Posterior vena cava (tissue), 2 donors: ENCODE data around the gene ERBIN. TPM values are rescaled to one million over a fixed set of nuclear protein-coding genes. Genes with fewer than 3 reads are reported as not detected.
"Not testable (repeated sequence)": the region's sequence is repeated elsewhere in the genome, so short reads cannot be mapped to it uniquely, and the experiment has no call there.

Experiments
- DNase-seq: peaks from one replicate; pipeline ENCODE4 v3.0.0-alpha.2; 2020; ENCODE audit warnings: low spot score
- intact Hi-C, 2 donors: fragments of 100-400 bp; cut with DNase I; formaldehyde crosslinking; loops; one replicate each; pipeline versions ENCODE4 v1.14.1 to v1.14.2; 2022 to 2023
- long read RNA-seq, 2 donors: library from polyadenylated mRNA; unstranded; transcript quantifications; one replicate each; pipeline ENCODE4 v2.0.0, GENCODE V29; 2020 to 2021
- total RNA-seq, 2 donors: library from RNA; stranded (reverse); fragmentation: NEBNext Ultra II Directional; extraction: Animal tissue kit (Norgen Biotek cat#: 25700); gene quantifications; one replicate each; pipeline ENCODE4 v1.2.1, GENCODE V29; 2021
- donor health status: DM: yes; HTN: yes; CAD: no.
- donor health status: DM: yes; HTN: yes; CAD: no.

The ERBIN gene, protein sequence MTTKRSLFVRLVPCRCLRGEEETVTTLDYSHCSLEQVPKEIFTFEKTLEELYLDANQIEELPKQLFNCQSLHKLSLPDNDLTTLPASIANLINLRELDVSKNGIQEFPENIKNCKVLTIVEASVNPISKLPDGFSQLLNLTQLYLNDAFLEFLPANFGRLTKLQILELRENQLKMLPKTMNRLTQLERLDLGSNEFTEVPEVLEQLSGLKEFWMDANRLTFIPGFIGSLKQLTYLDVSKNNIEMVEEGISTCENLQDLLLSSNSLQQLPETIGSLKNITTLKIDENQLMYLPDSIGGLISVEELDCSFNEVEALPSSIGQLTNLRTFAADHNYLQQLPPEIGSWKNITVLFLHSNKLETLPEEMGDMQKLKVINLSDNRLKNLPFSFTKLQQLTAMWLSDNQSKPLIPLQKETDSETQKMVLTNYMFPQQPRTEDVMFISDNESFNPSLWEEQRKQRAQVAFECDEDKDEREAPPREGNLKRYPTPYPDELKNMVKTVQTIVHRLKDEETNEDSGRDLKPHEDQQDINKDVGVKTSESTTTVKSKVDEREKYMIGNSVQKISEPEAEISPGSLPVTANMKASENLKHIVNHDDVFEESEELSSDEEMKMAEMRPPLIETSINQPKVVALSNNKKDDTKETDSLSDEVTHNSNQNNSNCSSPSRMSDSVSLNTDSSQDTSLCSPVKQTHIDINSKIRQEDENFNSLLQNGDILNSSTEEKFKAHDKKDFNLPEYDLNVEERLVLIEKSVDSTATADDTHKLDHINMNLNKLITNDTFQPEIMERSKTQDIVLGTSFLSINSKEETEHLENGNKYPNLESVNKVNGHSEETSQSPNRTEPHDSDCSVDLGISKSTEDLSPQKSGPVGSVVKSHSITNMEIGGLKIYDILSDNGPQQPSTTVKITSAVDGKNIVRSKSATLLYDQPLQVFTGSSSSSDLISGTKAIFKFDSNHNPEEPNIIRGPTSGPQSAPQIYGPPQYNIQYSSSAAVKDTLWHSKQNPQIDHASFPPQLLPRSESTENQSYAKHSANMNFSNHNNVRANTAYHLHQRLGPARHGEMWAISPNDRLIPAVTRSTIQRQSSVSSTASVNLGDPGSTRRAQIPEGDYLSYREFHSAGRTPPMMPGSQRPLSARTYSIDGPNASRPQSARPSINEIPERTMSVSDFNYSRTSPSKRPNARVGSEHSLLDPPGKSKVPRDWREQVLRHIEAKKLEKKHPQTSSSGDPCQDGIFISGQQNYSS (N-terminal part only)
- 10 to 100 TPM; 60.3 to 69.5 TPM for total RNA-seq
- long read RNA-seq, donor 1, full-length matches to known transcripts, result 3 of 7 reads
- long read RNA-seq, donor 1, partial matches to known transcripts, result 2 of 7 reads
- long read RNA-seq, donor 1, other reads (novel, unspliced or antisense), result 2 of 7 reads
- long read RNA-seq, donor 2, partial matches to known transcripts, result 2 of 6 reads
- long read RNA-seq, donor 2, other reads (novel, unspliced or antisense), result 4 of 6 reads

DNA sequence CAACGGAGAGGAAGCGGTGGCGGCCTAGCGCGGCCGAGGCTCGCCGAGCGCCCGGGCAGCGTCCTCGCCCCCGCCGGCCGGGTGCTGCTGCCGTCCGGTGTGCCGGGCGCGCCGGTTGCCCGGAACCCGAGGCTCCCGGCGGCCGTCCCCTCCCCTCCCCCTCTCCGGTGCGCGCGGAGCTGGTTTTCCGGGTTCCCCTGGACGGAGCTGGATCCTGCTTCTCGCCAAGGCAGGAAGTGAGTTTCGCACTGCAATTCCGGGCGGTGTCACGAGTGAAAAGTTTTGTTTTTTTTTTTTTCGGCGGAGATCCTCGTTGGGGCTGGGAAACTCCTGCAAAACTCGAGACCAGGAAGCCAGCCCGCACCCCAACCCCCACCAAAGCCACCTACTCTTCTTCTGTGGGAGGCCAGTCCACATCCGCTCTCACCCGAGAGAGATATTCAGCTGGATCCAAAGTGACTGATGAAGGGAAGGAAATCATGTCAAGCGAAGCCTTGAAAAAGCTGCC, at the start of gene ERBIN:
Gene ERBIN, plus strand, starts transcription at position 300 of the 508 bp plus-strand sequence. CDS start 66,144 bp downstream, outside the sequence.
- peak; percentile 93 for DNase-seq
- intact Hi-C loops, result no loop called here

DNA sequence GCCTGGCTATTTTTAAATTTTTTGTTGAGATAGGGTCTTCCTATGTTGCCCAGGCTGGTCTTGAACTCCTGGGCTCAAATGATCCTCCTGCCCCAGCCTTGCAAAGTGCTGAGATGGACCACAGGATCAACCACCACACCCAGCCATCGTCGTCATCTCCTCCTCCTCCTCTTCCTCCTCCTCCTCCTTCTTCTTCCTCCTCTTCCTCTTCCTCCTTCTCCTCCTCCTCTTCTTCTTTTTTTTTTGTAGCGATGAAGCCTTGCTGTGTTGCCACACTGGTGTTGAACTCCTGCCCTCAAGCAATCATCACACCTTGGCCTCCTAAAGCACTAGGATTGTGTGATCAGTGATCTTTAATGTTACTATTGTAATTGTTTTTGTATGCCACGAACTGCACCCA, 49.4 kb upstream of the ERBIN start:
- intact Hi-C loops, result no loop called here
- peak; percentile 34 for DNase-seq

DNA sequence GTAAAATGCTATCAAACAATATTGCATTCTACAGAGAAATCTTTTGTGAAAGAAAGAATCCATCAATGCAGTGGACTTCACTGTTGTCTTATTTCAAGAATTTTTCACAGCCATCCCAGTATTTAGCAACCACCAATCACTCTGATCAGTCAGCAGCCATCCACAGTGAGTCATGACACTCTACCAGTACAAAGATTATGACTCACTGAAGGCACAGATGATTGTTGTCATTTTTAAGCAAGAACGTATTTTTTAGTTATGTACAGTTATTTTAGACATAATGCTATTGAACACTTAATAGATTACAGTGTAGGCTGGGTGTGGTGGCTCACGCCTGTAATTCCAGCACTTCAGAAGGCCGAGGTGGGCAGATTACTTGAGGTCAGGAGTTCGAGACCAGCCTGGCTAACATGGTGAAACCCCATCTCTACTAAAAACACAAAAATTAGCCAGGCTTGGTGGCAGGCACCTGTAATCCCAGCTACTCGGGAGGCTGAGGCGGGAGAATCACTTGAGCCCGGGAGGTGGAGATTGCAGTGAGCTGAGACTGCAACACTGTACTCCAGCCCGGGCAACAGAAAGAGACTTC, 46.6 kb upstream of the ERBIN start:
- intact Hi-C loops, DNase-seq: not testable (repeated sequence)

DNA sequence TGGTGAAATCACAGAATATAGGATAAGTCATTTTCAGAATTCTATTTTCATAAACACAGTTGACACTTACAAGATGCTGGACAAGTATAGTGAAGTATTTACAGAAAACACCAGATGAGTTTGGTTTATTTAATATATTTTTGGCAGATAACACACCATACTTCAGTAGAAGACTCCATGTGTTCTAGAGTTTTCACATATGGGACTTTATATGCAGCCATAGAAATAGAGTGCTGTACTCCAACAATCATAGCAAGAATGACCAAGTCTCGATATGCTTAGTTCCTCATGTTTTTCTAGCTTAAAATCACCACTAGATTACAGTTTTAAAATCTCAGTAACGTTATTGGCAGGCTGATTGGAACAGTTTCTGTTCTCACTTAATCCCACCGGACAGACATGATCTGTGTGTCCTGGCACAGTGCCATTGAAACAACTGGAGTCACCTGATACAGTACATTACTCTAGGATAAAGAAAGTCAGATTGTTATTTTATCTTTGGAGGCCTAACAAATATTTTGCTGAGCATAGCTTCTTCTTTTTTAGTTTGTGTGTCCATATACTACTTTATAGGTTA, 45.8 kb upstream of the ERBIN start:
- DNase-seq, result no peak
- intact Hi-C loops, result no loop called here

DNA sequence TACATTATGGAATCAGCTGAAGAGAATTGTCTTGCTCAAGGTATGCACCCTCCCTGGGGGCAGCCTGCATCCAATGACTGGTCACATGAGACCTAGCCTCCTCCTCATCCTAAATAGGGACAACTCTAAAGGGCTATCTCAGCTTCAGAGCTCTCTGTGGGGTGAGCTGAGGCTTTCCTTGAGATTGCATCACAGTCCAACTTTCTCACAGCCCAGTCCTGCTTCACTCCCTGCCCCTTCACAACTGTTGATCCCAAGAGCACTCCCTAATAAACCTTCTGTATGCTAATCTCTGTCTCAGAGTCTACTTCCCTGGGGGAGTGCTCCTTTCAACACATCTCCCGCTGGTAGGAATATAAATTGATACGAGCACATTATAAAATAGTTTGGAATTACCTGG, 44.1 kb upstream of the ERBIN start:
- intact Hi-C loops, result no loop called here
- no peak for DNase-seq

- intact Hi-C loops, result no loop called here
- no peak for DNase-seq
Observed at GRCh38 chr5:65883461-65883860, 42.9 kb upstream of the ERBIN start.

DNA sequence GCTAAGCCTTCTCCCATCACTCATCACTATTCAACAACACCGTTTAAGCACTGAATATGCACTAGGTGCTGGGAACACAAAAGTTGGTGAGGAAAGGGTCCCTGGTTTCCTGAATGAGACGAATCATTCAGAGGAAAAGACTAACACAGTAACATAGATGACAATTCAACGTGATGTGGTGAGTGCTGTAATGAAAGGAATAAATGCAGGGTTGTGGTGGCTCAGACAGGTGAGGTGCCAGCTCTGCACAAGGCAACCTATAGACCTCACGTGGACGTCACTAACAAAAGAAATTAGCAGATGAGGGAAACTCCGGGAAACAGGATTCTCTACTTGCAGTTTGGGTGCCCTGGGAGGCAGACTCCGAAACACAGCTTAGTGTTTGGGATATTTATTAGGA, 40.0 kb upstream of the ERBIN start:
- DNase-seq, result no peak
- intact Hi-C loops, result no loop called here

- DNase-seq, intact Hi-C loops: not testable (repeated sequence)
Observed at GRCh38 chr5:65892024-65892423, 34.4 kb upstream of the ERBIN start.

- no peak for DNase-seq
- intact Hi-C loops, result no loop called here
Observed at GRCh38 chr5:65892801-65893200, 33.6 kb upstream of the ERBIN start.

DNA sequence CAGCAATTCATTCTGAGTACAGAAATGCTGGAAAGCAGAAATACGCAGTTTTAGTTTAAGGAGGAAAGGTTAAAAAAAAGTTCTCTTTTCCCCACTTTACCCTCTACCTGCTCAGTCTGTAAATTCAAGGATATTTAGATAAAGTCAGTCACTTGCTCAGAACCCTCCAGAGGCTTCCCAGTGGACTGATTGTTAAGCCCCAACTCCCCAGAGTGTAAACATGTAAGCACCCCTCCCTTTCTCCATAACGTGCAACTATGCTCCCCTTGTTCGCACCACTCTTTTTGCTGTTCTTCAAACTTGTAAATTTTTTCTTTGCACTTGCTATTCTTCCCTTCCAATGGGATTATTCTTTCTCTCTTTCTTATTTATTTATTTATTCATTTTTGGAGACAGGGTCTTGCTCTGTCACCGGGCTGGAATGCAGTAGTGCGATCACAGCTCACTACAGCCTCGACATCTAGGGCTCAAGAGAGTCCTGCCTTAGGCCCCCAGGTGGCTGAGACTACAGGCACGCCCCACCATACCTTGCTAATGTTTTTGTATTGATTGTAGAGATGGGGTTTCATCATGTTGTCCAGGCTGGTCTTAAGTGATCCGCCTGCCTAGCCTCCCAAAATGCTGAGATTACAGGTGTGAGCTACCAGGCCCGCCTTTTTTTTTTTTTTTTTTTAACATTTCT, 32.5 kb upstream of the ERBIN start:
- intact Hi-C loops, result no loop called here
- no peak for DNase-seq

DNA sequence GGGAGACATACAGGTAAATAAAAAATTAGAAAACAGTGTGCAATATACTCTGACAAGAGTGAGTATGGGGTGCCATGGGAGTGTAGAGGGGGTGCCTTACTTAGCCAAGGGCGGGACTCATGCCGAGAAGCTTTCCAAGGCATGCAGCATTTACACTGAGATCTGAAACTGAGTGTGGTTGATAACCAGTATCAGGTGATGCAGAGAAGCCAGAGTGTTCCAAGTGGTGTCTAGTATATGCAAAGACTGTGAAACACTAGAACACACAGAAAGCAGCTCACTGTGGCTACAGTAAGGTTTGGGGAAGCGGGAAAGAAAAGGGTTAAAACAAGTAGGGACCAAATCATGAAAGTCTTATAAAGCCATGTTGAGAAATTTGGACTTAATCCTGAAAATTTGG, 30.5 kb upstream of the ERBIN start:
- no peak for DNase-seq
- intact Hi-C loops, result no loop called here

DNA sequence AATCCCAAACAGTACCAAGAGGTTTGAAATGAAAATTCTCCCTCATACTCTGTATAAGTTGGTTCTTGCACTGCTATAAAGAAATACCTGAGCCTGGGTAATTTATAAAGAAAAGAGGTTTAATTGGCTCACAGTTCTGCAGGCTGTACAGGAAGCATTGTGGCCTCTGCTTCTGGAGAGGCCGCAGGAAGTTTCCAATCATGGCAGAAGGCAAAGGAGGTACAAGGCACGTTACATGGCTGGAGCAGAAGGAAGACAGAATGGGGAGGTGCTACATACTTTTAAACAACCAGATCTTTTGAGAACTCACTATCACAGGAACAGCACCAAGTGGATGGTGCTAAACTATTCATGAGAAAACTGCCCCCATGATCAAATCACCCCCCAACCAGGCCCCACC, 25.6 kb upstream of the ERBIN start:
- intact Hi-C loops, result no loop called here
- DNase-seq, result no peak

DNA sequence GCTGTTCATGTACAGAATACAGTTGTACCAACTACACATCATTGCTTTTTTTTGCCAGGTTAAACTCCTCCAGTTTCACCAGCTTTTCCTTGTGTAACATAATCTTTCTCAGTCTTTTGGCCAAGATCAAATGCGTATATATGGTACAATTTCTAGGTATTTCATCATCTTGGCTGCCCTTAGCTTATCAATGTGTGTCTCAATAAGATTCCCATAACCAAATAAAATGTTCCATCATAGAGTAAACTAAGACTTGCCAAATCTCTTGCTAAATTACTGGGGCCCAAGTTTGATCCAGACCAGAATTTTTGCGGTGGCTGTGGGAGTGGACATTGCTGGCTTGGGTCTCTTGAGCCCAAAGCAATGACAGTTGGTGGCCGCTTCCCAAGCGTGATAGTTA, 24.3 kb upstream of the ERBIN start:
- intact Hi-C loops, result no loop called here

DNA sequence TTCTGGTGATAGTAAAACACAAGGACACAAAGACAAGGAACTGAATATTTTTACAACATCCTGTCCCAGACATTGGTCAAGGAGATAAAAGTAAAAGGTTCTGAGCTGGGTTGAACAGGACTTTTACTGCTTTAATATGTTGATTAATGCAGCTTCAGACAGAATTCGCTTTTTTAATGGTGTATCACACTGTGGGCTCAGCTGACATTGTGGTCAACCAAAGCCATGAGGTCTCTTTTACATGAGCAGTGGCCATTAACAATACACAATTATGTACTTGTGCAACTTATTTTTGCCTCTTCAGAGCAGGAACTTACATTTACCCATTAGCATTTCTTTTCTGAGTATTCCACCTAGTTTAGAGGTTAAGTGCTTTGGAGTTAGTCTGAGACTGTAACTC, 22.8 kb upstream of the ERBIN start:
- DNase-seq, result no peak
- intact Hi-C loops, result no loop called here

More for the DNA sequence above, 24.3 kb upstream of the ERBIN start:
- no peak for DNase-seq

- intact Hi-C loops, result no loop called here
- DNase-seq, result no peak
Observed at GRCh38 chr5:65906256-65906655, 20.1 kb upstream of the ERBIN start.

DNA sequence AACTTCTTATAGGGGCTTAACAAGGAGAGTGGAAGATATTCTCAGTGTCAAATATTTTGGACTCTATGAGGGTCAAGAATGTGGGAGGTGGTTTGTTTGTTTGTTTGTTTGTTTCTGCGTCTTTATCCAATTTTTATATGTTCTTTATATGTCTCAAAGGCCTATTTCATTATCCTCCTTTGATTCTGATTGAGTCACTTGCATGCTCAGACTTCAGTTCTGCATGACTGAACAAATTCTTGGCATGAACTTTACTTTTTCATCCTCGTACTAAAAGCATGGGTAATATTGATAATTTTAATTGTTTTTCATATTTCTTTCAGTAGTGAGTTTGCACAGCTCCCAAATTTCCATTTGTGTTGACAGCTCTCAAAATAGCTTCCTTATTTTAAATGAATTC, 19.2 kb upstream of the ERBIN start:
- intact Hi-C loops, result no loop called here
- DNase-seq, result no peak

DNA sequence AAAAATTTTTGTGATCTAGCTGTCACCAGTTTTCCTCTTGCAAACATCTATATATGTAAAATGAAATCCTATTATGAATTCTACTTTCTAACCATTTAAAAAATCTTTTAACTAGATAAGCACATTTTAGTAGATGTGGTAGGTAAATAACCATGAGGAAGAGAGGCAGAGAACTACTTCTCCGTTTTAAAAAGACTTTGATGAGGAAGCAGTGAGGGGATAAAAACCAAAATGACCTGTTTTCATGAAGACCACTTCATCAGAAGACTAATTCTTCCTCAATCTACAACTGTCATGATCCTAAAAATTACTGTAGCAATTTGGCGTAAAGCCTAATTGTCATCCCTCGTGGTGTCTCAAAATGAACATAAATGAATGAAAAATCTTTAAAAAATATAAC, 15.7 kb upstream of the ERBIN start:
- intact Hi-C loops, result no loop called here
- DNase-seq, result no peak

- intact Hi-C loops, result no loop called here
- no peak for DNase-seq
Observed at GRCh38 chr5:65912311-65912710, 14.1 kb upstream of the ERBIN start.
